Keratinocyte (primary cell): ENCODE measurements around the gene FBXO8. TPM values are rescaled to one million over a fixed set of nuclear protein-coding genes. Genes with fewer than 3 reads are reported as not detected.
A peak's percentile ranks its signal among the peaks of the same experiment; 100 is the strongest.

Source experiments
- DNase-seq: peaks from one replicate; pipeline ENCODE4 v3.0.0-alpha.2; 2011; ENCODE audit warnings: low read depth, missing footprints, low spot score
- FAIRE-seq: peaks from 2 replicates; lab custom pipeline; 2011; peaks lifted over from hg19 to GRCh38; lab: Jason Lieb, UNC
- H2AFZ ChIP-seq: 2 replicates; pipeline ENCODE4 v1.6.0; 2012; ENCODE audit warnings: low read length, control low read depth, inconsistent platforms; ENCODE audit not compliant: control insufficient read depth
- H3K27ac ChIP-seq: 2 replicates; pipeline ENCODE4 v1.5.1; 2011; ENCODE audit warnings: low read length; ENCODE audit not compliant: control insufficient read depth, insufficient read depth
- H3K27me3 ChIP-seq: 3 replicates; pipeline ENCODE4 v1.6.0; 2011; ENCODE audit warnings: low read length; ENCODE audit not compliant: control insufficient read depth, insufficient read depth; ENCODE audit errors: extremely low read depth
- H3K36me3 ChIP-seq, 2 experiments: 2 replicates in 1 of 2; 3 replicates in 1 of 2; pipeline ENCODE4 v1.5.1; 2011; ENCODE audit warnings: low read length in 2 of 2, mild to moderate bottlenecking in 1 of 2; ENCODE audit not compliant: control insufficient read depth in 2 of 2, insufficient read depth in 2 of 2; ENCODE audit errors: extremely low read depth in 1 of 2
- H3K4me1 ChIP-seq: 3 replicates; pipeline ENCODE4 v1.5.1; 2011; ENCODE audit warnings: low read length; ENCODE audit not compliant: control insufficient read depth, insufficient read depth; ENCODE audit errors: extremely low read depth
- H3K4me2 ChIP-seq: 3 replicates; pipeline ENCODE4 v1.6.0; 2011; ENCODE audit warnings: low read depth, low read length; ENCODE audit not compliant: control insufficient read depth, insufficient read depth; ENCODE audit errors: extremely low read depth
- H3K4me3 ChIP-seq, 3 experiments: fragments of 200-600 bp in 1 of 3; sonication (generic) in 1 of 3; 2 replicates in 2 of 3; 3 replicates in 1 of 3; pipeline ENCODE4 v1.5.1; 2011 to 2016; ENCODE audit warnings: low read length in 3 of 3, mild to moderate bottlenecking in 3 of 3, control low read depth in 2 of 3, inconsistent platforms in 1 of 3, low read depth in 1 of 3, mixed read lengths in 1 of 3, mixed run types in 1 of 3, moderate library complexity in 1 of 3; ENCODE audit not compliant: control insufficient read depth in 2 of 3, insufficient read depth in 2 of 3; ENCODE audit errors: extremely low read depth in 1 of 3
- H3K79me2 ChIP-seq: 2 replicates; pipeline ENCODE4 v1.6.0; 2012; ENCODE audit warnings: low read length; ENCODE audit not compliant: control insufficient read depth, insufficient read depth
- H3K9ac ChIP-seq: 3 replicates; pipeline ENCODE4 v1.6.0; 2011; ENCODE audit warnings: low read length; ENCODE audit not compliant: control insufficient read depth, insufficient read depth; ENCODE audit errors: extremely low read depth
- H3K9me1 ChIP-seq: 3 replicates; pipeline ENCODE4 v1.6.0; 2011; ENCODE audit warnings: low read length; ENCODE audit not compliant: control insufficient read depth, insufficient read depth; ENCODE audit errors: extremely low read depth
- H3K9me3 ChIP-seq: 2 replicates; pipeline ENCODE4 v1.5.1; 2012; ENCODE audit warnings: low read depth, low read length; ENCODE audit not compliant: control insufficient read depth
- H4K20me1 ChIP-seq: 3 replicates; pipeline ENCODE4 v1.6.0; 2011; ENCODE audit warnings: low read length; ENCODE audit not compliant: control insufficient read depth, insufficient read depth; ENCODE audit errors: extremely low read depth
- EZH2 ChIP-seq: IDR thresholded peaks from one replicate; pipeline ENCODE4 v1.6.1; 2012; ENCODE audit warnings: inconsistent platforms, mild to moderate bottlenecking, low read length, moderate library complexity
- dilution Hi-C: fragments of 300-500 bp; cut with MboI; formaldehyde crosslinking; loops from one replicate; pipeline ENCODE4 v1.7.0; 2020; ENCODE audit warnings: low sequenced_read_pairs; ENCODE audit not compliant: extremely low pct_ligation_motif_present
- polyA plus RNA-seq, 5 experiments: library from polyadenylated mRNA; depleted of rRNA in 3 of 5; stranded (reverse) in 3 of 5; stranded (forward) in 1 of 5; unstranded in 1 of 5; fragments of >200 nt; gene quantifications; 1 replicate in 1 of 5; 2 replicates in 3 of 5; 3 replicates in 1 of 5; pipeline versions ENCODE4 v1.2.1 to v1.2.3, GENCODE V29; 2011 to 2012; ENCODE audit warnings: missing spikeins in 2 of 5, low read depth in 1 of 5, low replicate concordance in 1 of 5
- TF ChIP-seq, protein P1 (sequence below), 3 experiments: IDR thresholded peaks in 1 of 3; conservative IDR thresholded peaks in 1 of 3; optimal IDR thresholded peaks in 1 of 3; 2 replicates in 2 of 3; 3 replicates in 1 of 3; pipeline versions ENCODE3 to v1.5.1; 2011; ENCODE audit warnings: low read length in 3 of 3, mild to moderate bottlenecking in 3 of 3, moderate library complexity in 2 of 3, control low read depth in 1 of 3, inconsistent platforms in 1 of 3; ENCODE audit not compliant: insufficient read depth in 2 of 3; ENCODE audit errors: extremely low read depth in 1 of 3

FBXO8 gene
- polyA plus RNA-seq, 1 donor (not counting 4 experiments of a cell fraction or from before 2014, with no cell fraction given): 21.0 TPM

DNA sequence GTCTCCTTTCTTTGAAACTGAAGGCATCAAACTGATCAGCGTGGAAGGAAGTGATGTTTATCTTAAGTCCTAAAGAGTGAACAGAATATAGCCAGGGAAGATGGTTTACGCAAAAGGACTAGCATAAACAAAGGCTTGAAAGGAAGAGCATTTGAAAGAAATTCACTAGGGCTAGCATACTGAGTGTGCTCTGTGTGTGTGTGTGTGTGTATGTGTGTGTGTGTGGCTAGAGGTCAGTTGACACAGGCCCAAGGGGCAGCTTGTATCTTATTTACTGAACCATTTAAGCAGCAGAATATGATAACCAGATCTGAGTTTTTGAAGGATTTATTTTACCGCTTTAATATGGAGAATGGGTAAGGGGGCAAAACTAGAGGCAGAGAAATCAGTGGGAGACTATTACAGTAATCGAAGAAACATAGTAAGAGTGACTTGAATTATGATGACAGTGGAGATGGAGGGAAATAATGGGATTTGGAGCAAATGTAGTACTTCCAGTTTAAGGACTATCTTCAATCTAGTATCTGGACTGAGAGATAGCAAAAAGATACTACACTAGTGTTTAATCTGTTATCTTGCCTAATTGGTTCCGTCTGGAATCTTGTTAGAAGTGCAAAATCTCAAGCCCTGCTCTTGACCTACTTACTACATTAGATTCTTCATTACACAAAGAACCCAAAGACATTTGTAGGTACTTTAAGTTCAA, 37.2 kb upstream of the FBXO8 start:
- H3K4me1 ChIP-seq: peaks cover 14% of the 10 kb centered on the region
- H3K4me2 ChIP-seq: no peak overlapping the region
- no peaks in the 10 kb centered on the region for H3K79me2 ChIP-seq
- no peak overlapping the region for H2AFZ ChIP-seq
- no peaks in the 10 kb centered on the region for H4K20me1 ChIP-seq
- no peaks in the 10 kb centered on the region for H3K9me3 ChIP-seq
- no peak for FAIRE-seq
- no peak overlapping the region for H3K27ac ChIP-seq
- TF ChIP-seq, protein P1, sequence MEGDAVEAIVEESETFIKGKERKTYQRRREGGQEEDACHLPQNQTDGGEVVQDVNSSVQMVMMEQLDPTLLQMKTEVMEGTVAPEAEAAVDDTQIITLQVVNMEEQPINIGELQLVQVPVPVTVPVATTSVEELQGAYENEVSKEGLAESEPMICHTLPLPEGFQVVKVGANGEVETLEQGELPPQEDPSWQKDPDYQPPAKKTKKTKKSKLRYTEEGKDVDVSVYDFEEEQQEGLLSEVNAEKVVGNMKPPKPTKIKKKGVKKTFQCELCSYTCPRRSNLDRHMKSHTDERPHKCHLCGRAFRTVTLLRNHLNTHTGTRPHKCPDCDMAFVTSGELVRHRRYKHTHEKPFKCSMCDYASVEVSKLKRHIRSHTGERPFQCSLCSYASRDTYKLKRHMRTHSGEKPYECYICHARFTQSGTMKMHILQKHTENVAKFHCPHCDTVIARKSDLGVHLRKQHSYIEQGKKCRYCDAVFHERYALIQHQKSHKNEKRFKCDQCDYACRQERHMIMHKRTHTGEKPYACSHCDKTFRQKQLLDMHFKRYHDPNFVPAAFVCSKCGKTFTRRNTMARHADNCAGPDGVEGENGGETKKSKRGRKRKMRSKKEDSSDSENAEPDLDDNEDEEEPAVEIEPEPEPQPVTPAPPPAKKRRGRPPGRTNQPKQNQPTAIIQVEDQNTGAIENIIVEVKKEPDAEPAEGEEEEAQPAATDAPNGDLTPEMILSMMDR (optimal IDR thresholded peaks at IDR 0.05 in 1 of 3, IDR thresholded peaks at IDR 0.05 in 1 of 3, conservative IDR thresholded peaks at IDR 0.05 in 1 of 3; ENCODE audit: extremely low read depth in 1 of 3, insufficient read depth in 2 of 3, low read length in 3 of 3): no peak
- no peak for DNase-seq
- dilution Hi-C loops: no loop called here
- no peak overlapping the region for H3K4me3 ChIP-seq
- no peak overlapping the region for H3K9ac ChIP-seq
- H3K9me1 ChIP-seq: no peaks in the 10 kb centered on the region
- no peaks in the 10 kb centered on the region for H3K36me3 ChIP-seq
- no peaks in the 10 kb centered on the region for H3K27me3 ChIP-seq

DNA sequence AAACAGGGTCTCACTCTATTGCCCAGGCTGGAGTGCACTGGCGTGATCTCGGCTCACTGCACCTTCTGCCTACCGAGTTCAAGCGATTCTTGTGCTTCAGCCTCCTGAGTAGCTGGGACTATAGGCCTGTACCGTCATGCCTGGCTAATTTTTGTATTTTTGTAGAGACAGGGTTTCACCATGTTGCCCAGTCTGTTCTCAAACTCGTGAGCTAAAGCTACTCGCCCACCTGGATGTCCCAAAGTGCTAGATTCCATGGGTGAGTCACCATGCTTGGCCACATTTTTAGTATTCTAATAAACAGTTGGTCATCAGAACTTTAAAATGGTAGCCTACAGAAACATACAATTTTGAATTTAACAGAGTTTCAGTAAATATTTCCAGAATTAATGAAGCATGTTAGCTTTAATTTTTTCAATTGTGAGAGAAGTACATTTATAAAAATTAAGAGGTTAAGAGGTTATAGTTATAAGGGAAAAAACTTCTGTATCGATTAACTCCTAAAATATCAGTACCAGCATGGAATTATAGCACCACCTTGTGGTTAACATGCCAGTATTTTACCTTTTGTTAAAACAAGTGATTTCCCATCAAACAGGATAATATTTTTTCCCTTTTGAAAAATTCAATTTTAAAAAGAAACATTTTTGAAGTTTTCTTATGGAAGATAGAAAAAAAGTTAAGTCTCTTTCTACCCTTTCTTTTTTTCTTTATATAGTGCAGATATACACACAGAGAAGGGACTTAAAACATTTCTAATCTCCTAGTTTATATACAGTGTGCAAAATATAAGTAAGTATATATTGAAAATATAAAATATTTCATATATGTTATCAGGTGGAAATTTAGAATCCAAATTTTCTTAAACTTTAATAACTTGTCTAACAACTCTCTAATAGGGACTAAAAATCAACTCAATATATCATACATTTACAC, 35.6 kb upstream of the FBXO8 start:
- Histone ChIP-seq H3K4me1 (peaks cover 14% of the 10 kb centered on the region), H3K36me3 (no peaks in the 10 kb centered on the region), H3K9me3 (no peaks in the 10 kb centered on the region), H3K27me3 (no peaks in the 10 kb centered on the region), H3K9me1 (no peaks in the 10 kb centered on the region), H2AFZ (no peak overlapping the region), H3K27ac (no peak overlapping the region), H3K79me2 (no peaks in the 10 kb centered on the region), H3K4me2 (no peak overlapping the region), H3K9ac (no peak overlapping the region), H3K4me3 (no peak overlapping the region), H4K20me1 (no peaks in the 10 kb centered on the region)
- no peak for DNase-seq
- no peak for FAIRE-seq
- TF ChIP-seq, protein P1 (optimal IDR thresholded peaks at IDR 0.05 in 1 of 3, IDR thresholded peaks at IDR 0.05 in 1 of 3, conservative IDR thresholded peaks at IDR 0.05 in 1 of 3; ENCODE audit: extremely low read depth in 1 of 3, insufficient read depth in 2 of 3, low read length in 3 of 3): peak in 2 of 3 experiments; percentile 41 to 49
- TF ChIP-seq EZH2: no peak
- dilution Hi-C loops: no loop called here
